T47D (cell line): Measurements from ENCODE around the gene OR2T34.
"Not testable (repeated sequence)": the region's sequence is repeated elsewhere in the genome, so short reads cannot be mapped to it uniquely, and the experiment has no call there.

Source experiments
- DNase-seq, 2 experiments: peaks; one replicate each; pipeline versions ENCODE4 v3.0.0 to v3.0.0-alpha.2; 2011 to 2012; ENCODE audit warnings: low read depth in 1 of 2, low spot score in 1 of 2
- JUND ChIP-seq: IDR thresholded peaks from 2 replicates; pipeline ENCODE4 v1.6.1; 2012; ENCODE audit warnings: low read depth
- in situ Hi-C: cut with HindIII; loops from 2 replicates; pipeline ENCODE4 v1.10.0; 2016; ENCODE audit warnings: low sequenced_read_pairs, low pct_unique_long_range_greater_than_20kb

Gene OR2T34

GRCh38 chr1:248574657-248575056, at the start of gene OR2T34:
Gene OR2T34 (minus strand): TSS chr1:248574757. CDS start chr1:248574757, 0 bp downstream.
- DNase-seq, in situ Hi-C loops: not testable (repeated sequence)

GRCh38 chr1:248622570-248623001, 48.0 kb upstream of the OR2T34 start:
- in situ Hi-C loops = no loop called here
- TF ChIP-seq JUND = no peak
- peak; percentile 13 to 71 for DNase-seq

- TF ChIP-seq JUND = no peak
- no peak for DNase-seq
- in situ Hi-C loops = no loop called here
Observed at GRCh38 chr1:248621770-248622169, 47.2 kb upstream of the OR2T34 start.

GRCh38 chr1:248618878-248619277, 44.3 kb upstream of the OR2T34 start:
- no peak for TF ChIP-seq JUND
- in situ Hi-C loops = no loop called here
- peak in 1 of 2 experiments; percentile 71 for DNase-seq

GRCh38 chr1:248618119-248618518, 43.6 kb upstream of the OR2T34 start:
- no peak for TF ChIP-seq JUND
- in situ Hi-C loops = no loop called here

GRCh38 chr1:248613742-248614141, 39.2 kb upstream of the OR2T34 start:
- TF ChIP-seq JUND = no peak
- DNase-seq = no peak
- in situ Hi-C loops = no loop called here

More at GRCh38 chr1:248618119-248618518, 43.6 kb upstream of the OR2T34 start:
- no peak for DNase-seq

GRCh38 chr1:248611883-248612414, 37.4 kb upstream of the OR2T34 start:
- in situ Hi-C loops = no loop called here
- no peak for DNase-seq
- no peak for TF ChIP-seq JUND

GRCh38 chr1:248610301-248610700, 35.7 kb upstream of the OR2T34 start:
- DNase-seq = no peak
- in situ Hi-C loops = no loop called here
- no peak for TF ChIP-seq JUND

GRCh38 chr1:248599396-248599795, 24.8 kb upstream of the OR2T34 start:
- TF ChIP-seq JUND = no peak
- in situ Hi-C loops = no loop called here
- DNase-seq = no peak

- no peak for DNase-seq
- in situ Hi-C loops = no loop called here
- TF ChIP-seq JUND = no peak
Observed at GRCh38 chr1:248597589-248597988, 23.0 kb upstream of the OR2T34 start, which contains the start of gene OR2T10. Gene OR2T10 (minus strand): TSS chr1:248597700. CDS start chr1:248593768, 3,932 bp downstream.

GRCh38 chr1:248596615-248597014, 22.1 kb upstream of the OR2T34 start:
- no peak for TF ChIP-seq JUND
- DNase-seq = no peak
- in situ Hi-C loops = no loop called here

- TF ChIP-seq JUND = no peak
- in situ Hi-C loops = no loop called here
- no peak for DNase-seq
Observed at GRCh38 chr1:248593226-248593625, 18.7 kb upstream of the OR2T34 start.

- TF ChIP-seq JUND = no peak
- in situ Hi-C loops = no loop called here
Observed at GRCh38 chr1:248592655-248593054, 18.1 kb upstream of the OR2T34 start.

GRCh38 chr1:248590055-248590454, 15.5 kb upstream of the OR2T34 start:
- TF ChIP-seq JUND = no peak
- no peak for DNase-seq
- in situ Hi-C loops = no loop called here

More at GRCh38 chr1:248592655-248593054, 18.1 kb upstream of the OR2T34 start:
- DNase-seq = no peak

GRCh38 chr1:248589334-248589733, 14.8 kb upstream of the OR2T34 start:
- no peak for TF ChIP-seq JUND
- in situ Hi-C loops = no loop called here
- DNase-seq = no peak
